ENCODE results near the gene FBXO10.

FBXO10 gene

GRCh38 chr9:37534412-37534811 is 41.8 kb downstream of the FBXO10 start:
- no peaks in the 10 kb centered on the region for H3K9me3 ChIP-seq (ENCODE audit: severe bottlenecking)
- DNase-seq (ENCODE audit: low spot score), result no peak
- H3K36me3 ChIP-seq (ENCODE audit: low read depth), result no peaks in the 10 kb centered on the region
- no peaks in the 10 kb centered on the region for H3K27me3 ChIP-seq (ENCODE audit: insufficient read depth, poor library complexity, severe bottlenecking)
- no peak overlapping the region for H3K27ac ChIP-seq (ENCODE audit: poor library complexity, severe bottlenecking)
- no peaks in the 10 kb centered on the region for H3K4me1 ChIP-seq (ENCODE audit: insufficient read depth, poor library complexity, severe bottlenecking)
- ATAC-seq (ENCODE audit: low read depth), result no peak
- TF ChIP-seq CTCF (IDR thresholded peaks at IDR 0.05; ENCODE audit: poor library complexity, severe bottlenecking), result no peak
- H3K4me3 ChIP-seq (ENCODE audit: severe bottlenecking), result no peak overlapping the region

- Histone ChIP-seq H3K27ac (ENCODE audit: poor library complexity, severe bottlenecking) (no peak overlapping the region), H3K4me1 (ENCODE audit: insufficient read depth, poor library complexity, severe bottlenecking) (no peaks in the 10 kb centered on the region), H3K4me3 (ENCODE audit: severe bottlenecking) (no peak overlapping the region), H3K9me3 (ENCODE audit: severe bottlenecking) (no peaks in the 10 kb centered on the region), H3K27me3 (ENCODE audit: insufficient read depth, poor library complexity, severe bottlenecking) (no peaks in the 10 kb centered on the region), H3K36me3 (ENCODE audit: low read depth) (no peaks in the 10 kb centered on the region)
- DNase-seq (ENCODE audit: low spot score), result no peak
- no peak for TF ChIP-seq CTCF (IDR thresholded peaks at IDR 0.05; ENCODE audit: poor library complexity, severe bottlenecking)
- ATAC-seq (ENCODE audit: low read depth), result no peak
These were observed 44.5 kb downstream of the FBXO10 start for GRCh38 chr9:37531699-37532098.

GRCh38 chr9:37528652-37529471 is 47.3 kb downstream of the FBXO10 start:
- ATAC-seq (ENCODE audit: low read depth) (no peak), DNase-seq (ENCODE audit: low spot score) (no peak)
- Histone ChIP-seq H3K4me1 (ENCODE audit: insufficient read depth, poor library complexity, severe bottlenecking) (no peaks in the 10 kb centered on the region), H3K36me3 (ENCODE audit: low read depth) (no peaks in the 10 kb centered on the region), H3K4me3 (ENCODE audit: severe bottlenecking) (no peak overlapping the region), H3K27ac (ENCODE audit: poor library complexity, severe bottlenecking) (no peak overlapping the region), H3K9me3 (ENCODE audit: severe bottlenecking) (no peaks in the 10 kb centered on the region), H3K27me3 (ENCODE audit: insufficient read depth, poor library complexity, severe bottlenecking) (no peaks in the 10 kb centered on the region)
- no peak for TF ChIP-seq CTCF (IDR thresholded peaks at IDR 0.05; ENCODE audit: poor library complexity, severe bottlenecking)

GRCh38 chr9:37523916-37524315 is 52.3 kb downstream of the FBXO10 start:
- Histone ChIP-seq H3K4me3 (ENCODE audit: severe bottlenecking) (no peak overlapping the region), H3K27ac (ENCODE audit: poor library complexity, severe bottlenecking) (no peak overlapping the region), H3K36me3 (ENCODE audit: low read depth) (no peaks in the 10 kb centered on the region), H3K4me1 (ENCODE audit: insufficient read depth, poor library complexity, severe bottlenecking) (no peaks in the 10 kb centered on the region), H3K9me3 (ENCODE audit: severe bottlenecking) (no peaks in the 10 kb centered on the region), H3K27me3 (ENCODE audit: insufficient read depth, poor library complexity, severe bottlenecking) (no peaks in the 10 kb centered on the region)
- TF ChIP-seq CTCF (IDR thresholded peaks at IDR 0.05; ENCODE audit: poor library complexity, severe bottlenecking), result no peak
- no peak for ATAC-seq (ENCODE audit: low read depth)
- DNase-seq (ENCODE audit: low spot score), result no peak

GRCh38 chr9:37522971-37523370 is 53.2 kb downstream of the FBXO10 start:
- Histone ChIP-seq H3K27ac (ENCODE audit: poor library complexity, severe bottlenecking) (no peak overlapping the region), H3K9me3 (ENCODE audit: severe bottlenecking) (no peaks in the 10 kb centered on the region), H3K4me3 (ENCODE audit: severe bottlenecking) (no peak overlapping the region), H3K4me1 (ENCODE audit: insufficient read depth, poor library complexity, severe bottlenecking) (no peaks in the 10 kb centered on the region), H3K27me3 (ENCODE audit: insufficient read depth, poor library complexity, severe bottlenecking) (no peaks in the 10 kb centered on the region), H3K36me3 (ENCODE audit: low read depth) (no peaks in the 10 kb centered on the region)
- TF ChIP-seq CTCF (IDR thresholded peaks at IDR 0.05; ENCODE audit: poor library complexity, severe bottlenecking), result no peak
- ATAC-seq (ENCODE audit: low read depth), result no peak
- DNase-seq (ENCODE audit: low spot score), result no peak
